Umbilical cord (tissue), 2 donors: Measurements from ENCODE around the gene ACBD6. TPM values are rescaled to one million over a fixed set of nuclear protein-coding genes. Genes with fewer than 3 reads are reported as not detected.
A peak's percentile ranks its signal among the peaks of the same experiment; 100 is the strongest.

Source experiments
- DNase-seq: peaks from one replicate; pipeline ENCODE4 v3.0.0-alpha.2; 2015; ENCODE audit warnings: low spot score
- total RNA-seq: library from RNA; depleted of rRNA; stranded (reverse); fragments of >200 nt; gene quantifications from one replicate; pipeline ENCODE4 v1.2.3, GENCODE V29; 2014; ENCODE audit warnings: low replicate concordance; ENCODE audit not compliant: insufficient read depth

ACBD6 gene
- total RNA-seq, 1 donor from 2014 or later, result 46.5 TPM

- DNase-seq, result no peak
These were observed 206.4 kb downstream of the ACBD6 start for GRCh38 chr1:180295999-180296398.

GRCh38 chr1:180294711-180295110, 207.7 kb downstream of the ACBD6 start:
- no peak for DNase-seq

GRCh38 chr1:180291004-180291403, 211.4 kb downstream of the ACBD6 start:
- DNase-seq, result no peak

DNA sequence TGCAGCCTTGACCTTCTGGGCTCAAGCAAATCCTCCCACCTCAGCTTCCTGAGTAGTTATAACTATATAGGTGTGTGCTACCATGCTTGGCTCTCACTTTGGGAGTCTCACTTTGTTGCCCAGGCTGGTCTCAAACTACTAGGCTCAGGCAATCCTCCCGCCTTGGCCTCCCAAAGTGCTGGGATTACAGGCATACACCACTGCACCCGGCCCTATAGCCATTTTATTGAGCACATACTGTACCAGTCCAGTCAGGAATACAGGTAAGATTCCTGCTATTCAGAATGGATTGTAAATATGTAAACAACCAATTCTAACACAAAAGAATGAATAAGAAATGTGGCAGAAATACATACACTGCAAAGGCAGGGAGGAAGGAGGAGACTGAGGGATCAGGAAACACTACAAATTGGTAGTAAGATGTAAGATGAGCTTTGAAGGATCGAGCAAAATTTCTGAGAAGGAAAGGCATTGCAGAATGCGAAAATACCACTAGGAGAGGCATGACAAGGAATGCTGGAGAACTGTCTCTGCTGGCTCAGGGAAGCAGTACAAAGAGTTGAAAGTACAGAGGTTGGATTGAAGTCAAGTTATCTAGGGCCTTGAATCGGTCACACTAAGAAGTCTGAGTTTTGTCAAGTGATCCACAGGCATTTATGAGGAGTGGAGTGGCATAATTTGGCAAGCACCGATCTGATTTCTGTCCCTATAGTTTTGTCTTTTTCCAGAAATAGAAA, 211.9 kb downstream of the ACBD6 start:
- no peak for DNase-seq

DNA sequence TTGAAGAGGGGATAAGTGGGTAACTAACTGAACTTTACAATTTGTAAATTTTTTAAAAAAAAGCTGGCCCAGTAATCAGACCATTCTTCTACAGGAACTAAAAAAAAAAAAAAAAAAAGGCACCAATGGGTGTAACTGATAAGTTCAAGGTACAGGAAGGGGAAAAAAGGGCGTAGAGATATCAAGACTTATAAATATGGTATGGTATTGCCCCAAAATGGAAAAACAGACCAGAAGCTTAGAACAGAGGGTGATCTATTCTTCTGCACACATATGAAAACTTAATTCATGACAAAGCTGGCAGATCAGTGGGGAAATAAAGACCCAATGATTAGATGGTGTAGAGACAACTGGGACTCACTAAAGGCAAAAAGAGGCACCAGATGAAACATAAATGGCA, 213.4 kb downstream of the ACBD6 start:
- no peak for DNase-seq

DNA sequence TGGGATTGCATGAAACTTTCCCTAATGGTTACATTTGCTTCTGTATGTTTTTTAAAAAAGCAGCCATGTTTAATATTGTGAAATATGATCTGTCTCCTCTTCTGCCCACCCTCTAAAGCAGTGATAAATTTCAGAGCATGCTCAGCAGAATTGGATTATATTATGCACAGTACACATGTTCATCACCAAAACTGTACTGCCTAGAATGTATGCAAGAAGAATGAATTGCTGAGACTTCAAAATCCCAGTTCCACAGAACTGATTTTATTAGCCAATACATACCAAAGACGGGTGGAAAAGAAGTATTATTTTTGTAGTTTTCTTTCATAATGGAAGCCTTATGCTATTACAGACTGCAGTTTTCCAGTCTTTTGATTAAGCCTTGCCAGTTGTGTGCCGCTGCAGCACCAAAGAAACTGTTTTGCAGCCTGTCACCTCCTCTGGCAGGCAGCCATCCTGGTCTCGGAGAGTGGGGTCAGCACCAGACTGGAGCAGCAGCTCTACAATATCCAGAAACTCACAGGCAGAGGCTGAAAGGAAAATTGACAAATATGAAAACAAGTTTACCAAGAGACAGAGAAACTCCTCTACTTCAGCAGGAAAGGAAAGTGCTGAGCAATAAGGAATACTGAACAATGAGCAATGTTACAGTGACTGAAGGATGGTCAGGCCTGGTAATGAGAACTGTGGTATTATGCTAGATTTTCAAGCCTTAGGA, 214.2 kb downstream of the ACBD6 start:
- DNase-seq, result peak; percentile 21

- DNase-seq, result no peak
These were observed 216.0 kb downstream of the ACBD6 start for GRCh38 chr1:180286417-180286816.

GRCh38 chr1:180283098-180283497, 219.3 kb downstream of the ACBD6 start:
- no peak for DNase-seq

DNA sequence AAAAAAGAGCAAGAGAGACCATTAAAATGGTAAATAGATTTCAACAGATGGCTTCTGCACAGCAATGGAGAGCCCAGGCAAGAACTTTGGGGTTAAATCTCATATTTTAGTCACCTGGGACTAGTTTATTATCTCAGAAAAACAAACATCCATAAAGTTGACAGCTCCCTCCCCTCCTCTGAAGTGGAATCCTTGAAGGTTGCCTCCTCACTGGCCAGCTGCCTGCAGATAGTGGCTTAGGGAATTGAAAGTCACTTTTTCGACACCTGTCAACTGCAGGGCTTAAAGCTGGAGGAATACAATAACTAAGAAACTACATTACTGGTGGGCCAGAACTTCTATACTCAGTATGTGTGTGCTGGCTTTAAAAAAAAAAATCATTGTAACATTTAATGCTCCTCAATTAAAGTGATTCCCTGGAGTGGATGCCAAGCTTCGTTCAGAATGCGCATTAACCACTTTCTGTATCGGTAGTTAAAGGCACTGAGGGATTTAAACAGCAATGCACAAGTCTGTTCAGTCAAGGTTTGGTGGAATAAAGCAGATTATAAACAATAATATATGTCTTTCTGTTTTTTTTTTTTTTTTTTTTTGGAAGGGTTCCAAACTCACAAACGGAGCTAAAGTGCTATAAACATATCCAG, 219.9 kb downstream of the ACBD6 start:
- DNase-seq, result no peak

DNA sequence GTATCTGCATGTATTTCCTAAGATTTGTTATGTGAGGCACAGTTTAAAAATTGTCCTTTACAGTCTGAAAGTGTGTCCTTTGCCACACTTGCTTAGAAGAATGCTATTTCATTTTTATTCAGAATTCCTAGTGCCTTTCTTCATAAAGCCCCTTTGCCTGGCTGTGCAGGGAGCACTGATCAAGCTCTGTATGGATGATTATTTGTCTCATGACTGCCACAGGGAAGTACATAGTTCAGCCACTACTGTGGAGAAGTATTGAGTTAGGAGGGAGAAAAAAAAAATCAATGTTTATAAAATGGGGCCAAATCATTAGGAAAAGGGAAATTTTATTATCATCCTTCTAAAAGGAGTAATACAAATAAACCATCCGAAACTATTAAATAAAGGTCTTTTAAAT, 220.9 kb downstream of the ACBD6 start:
- no peak for DNase-seq

DNA sequence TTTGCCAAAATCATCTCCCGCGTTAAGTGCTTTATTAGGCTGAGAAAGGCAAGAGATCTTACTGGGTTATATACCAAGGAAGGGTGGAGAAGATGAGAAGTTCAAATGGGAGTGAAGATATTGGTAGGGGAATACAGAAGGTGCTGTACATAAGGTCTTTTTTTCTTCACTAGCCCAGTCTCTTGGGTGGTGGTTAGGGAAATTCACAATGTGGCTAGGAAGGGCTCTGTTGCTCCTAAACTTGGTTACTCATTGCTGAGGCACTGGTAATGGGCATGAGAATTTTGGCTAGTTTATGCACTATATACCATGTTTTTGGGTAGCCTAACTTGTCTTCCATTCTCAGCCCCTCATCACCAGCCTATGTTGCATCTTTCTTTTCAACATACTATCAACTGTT, 221.8 kb downstream of the ACBD6 start:
- no peak for DNase-seq

- no peak for DNase-seq
These were observed 222.7 kb downstream of the ACBD6 start for GRCh38 chr1:180279651-180280050.

GRCh38 chr1:180278596-180279395, 223.6 kb downstream of the ACBD6 start:
- DNase-seq, result peak; percentile 20

GRCh38 chr1:180278194-180278515, 224.2 kb downstream of the ACBD6 start:
- DNase-seq, result no peak

DNA sequence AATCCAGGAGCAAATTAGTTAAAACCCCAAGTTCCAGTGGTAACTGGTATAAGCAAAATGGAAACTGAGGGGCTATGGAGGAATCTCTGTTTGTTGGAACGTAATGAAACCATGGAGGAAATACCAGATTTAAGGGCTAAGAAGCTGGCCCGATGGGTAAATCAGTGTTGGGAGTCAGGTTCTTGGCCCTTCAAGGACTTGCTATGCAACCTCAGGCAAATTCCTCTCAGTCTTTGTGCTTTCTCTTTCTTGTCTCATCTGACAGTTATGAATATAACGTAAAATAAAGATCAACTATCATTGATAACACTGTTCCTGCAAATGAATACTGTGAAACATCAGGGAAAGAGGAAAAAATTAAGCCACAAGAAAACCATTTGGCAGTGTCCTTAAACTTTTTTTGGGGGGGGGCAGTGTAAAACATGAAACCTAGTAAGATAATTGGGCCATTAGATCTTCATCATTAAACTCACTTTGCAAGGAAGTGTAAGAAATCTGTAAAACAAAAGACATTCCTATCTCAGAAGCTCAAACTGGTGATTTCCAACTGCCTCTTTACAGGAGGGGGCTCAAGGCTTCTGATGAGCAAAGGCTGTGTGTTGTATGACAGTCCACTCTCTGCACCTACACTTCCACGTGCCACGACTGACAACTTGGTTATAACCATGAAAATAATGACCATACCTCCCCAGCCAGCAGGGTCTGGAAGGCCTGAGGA, 224.7 kb downstream of the ACBD6 start:
- no peak for DNase-seq

DNA sequence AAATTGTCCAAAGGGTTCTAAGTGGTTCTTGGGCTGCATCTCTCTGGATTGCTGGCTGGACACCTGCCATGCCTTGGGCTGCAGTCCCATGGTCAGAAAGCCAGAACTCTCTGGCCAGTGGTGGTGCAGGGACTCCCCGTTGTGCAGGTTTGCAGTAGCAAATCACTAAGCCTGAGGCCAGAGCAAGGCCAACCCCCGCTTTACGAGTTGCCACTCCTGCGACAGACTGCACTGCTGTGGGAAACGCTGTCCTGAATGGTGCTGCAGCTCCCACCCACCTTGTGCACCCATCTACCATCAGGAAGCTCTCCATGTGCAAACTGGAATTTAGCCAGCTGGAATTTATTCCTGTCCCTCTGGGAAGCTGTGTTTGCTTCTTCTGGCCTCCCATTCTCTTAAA, 226.7 kb downstream of the ACBD6 start:
- DNase-seq, result no peak

GRCh38 chr1:180274221-180274620, 228.2 kb downstream of the ACBD6 start:
- no peak for DNase-seq

GRCh38 chr1:180273066-180273465, 229.3 kb downstream of the ACBD6 start:
- no peak for DNase-seq

DNA sequence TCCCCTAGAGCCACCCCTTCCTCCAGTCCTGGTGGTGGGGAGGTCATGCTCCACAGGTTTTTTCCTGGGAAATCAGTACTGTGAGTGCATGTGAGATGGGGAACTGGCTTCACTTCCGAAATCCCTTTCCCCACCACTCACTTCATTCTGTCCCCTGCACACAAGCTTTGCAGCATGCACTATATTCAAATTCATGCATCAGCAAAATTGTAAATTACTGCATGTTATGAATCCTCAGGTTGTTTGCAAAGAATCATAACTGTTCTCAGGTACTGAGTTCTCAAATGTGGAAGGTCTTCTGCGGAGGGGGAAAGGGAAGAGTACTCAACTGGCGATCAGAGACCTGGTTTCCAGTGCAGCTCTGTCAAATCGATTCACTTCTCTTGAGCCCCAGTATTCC, 230.0 kb downstream of the ACBD6 start:
- no peak for DNase-seq

DNA sequence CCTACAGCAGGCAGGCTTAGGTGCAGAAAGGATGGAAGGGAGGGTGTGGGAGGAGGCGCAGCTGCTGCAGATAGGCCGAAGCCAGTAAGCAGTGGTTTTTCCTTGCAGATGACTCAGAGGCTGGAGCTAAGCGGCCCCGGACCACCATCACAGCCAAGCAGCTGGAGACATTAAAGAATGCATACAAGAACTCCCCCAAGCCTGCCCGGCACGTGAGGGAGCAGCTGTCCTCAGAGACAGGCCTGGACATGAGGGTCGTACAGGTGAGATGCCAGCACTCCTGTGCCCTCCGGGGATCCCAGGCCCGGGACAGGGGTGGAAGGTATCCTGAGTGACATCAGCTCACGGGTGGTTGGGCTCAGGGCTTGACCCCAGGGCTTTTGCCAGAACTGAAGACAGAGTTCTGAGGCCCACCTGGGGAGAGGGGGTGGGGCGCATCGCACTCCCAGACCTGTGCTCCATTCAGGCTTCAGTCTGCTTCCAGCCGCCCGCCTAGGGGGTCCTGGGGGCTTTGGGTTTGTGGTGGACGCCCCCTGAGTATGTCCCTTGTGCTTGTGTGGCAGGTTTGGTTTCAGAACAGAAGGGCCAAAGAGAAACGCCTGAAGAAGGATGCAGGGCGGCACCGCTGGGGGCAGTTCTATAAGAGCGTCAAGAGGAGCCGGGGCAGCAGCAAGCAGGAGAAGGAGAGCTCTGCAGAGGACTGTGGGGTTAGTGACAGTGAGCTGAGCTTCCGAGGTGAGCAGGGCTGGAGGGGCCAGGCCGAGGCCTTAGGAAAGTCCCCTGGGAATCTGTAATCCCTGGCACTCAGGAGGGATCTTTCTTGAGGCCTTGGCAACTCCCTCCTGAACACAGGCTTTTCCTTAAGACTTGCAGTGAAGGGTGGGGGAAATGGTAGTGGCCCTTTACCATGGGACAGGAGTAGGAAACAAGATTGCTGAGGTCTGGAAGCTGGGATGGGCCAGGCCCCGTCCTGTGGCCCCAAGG, 230.8 kb downstream of the ACBD6 start:
- peak; percentile 73 for DNase-seq
